GM10266 (cell line): ENCODE measurements around the gene EIF1AX.
"Not testable (repeated sequence)": the region's sequence is repeated elsewhere in the genome, so short reads cannot be mapped to it uniquely, and the experiment has no call there.

Source experiments
- DNase-seq: peaks from one replicate; pipeline ENCODE4 v3.0.0; 2012; ENCODE audit errors: extremely low spot score
- CTCF ChIP-seq: IDR thresholded peaks from 2 replicates; pipeline ENCODE4 v1.5.1; 2012; ENCODE audit warnings: mild to moderate bottlenecking, low read depth; ENCODE audit not compliant: control insufficient read depth, insufficient read depth; ENCODE audit errors: missing control alignments

EIF1AX gene

GRCh38 chrX:20128670-20129069 is 13.0 kb downstream of the EIF1AX start:
- no peak for TF ChIP-seq CTCF

GRCh38 chrX:20127440-20127839 is 14.2 kb downstream of the EIF1AX start:
- DNase-seq: not testable (repeated sequence)

More at GRCh38 chrX:20128670-20129069, 13.0 kb downstream of the EIF1AX start:
- no peak for DNase-seq

- not testable (repeated sequence) for DNase-seq
Observed at GRCh38 chrX:20126833-20127232, 14.8 kb downstream of the EIF1AX start.

- DNase-seq: no peak
- TF ChIP-seq CTCF: no peak
Observed at GRCh38 chrX:20124964-20125363, 16.7 kb downstream of the EIF1AX start.

- DNase-seq: no peak
- TF ChIP-seq CTCF: no peak
Observed at GRCh38 chrX:20118065-20118824, 23.4 kb downstream of the EIF1AX start.

- no peak for TF ChIP-seq CTCF
- DNase-seq: no peak
Observed at GRCh38 chrX:20116577-20117240, 24.9 kb downstream of the EIF1AX start, which contains the start of gene MAP7D2. MAP7D2 (minus strand) TSS chrX:20116907; CDS start chrX:20116879, 28 bp downstream.

- TF ChIP-seq CTCF: no peak
- DNase-seq: no peak
Observed at GRCh38 chrX:20116087-20116576, 25.5 kb downstream of the EIF1AX start.

GRCh38 chrX:20112022-20112774 is 29.4 kb downstream of the EIF1AX start:
- no peak for TF ChIP-seq CTCF
- no peak for DNase-seq
